OCI-LY7 (cell line): ENCODE results near the gene SERPINE2.

Experiments
- CTCF ChIP-seq: fragments of 200-600 bp; sonication (generic); conservative IDR thresholded peaks from 2 replicates; pipeline ENCODE4 v1.5.1; 2014; ENCODE audit warnings: mild to moderate bottlenecking, antibody characterized with exemption, low read length, moderate library complexity, mixed read lengths
- EZH2phosphoT487 ChIP-seq: fragments of 200-600 bp; sonication (generic); IDR thresholded peaks from 2 replicates; pipeline ENCODE4 v1.6.1; 2018; ENCODE audit warnings: low read depth, borderline replicate concordance, mild to moderate bottlenecking, mixed run types, antibody characterized with exemption, low read length, moderate library complexity, mixed read lengths

- TF ChIP-seq CTCF (no peak), EZH2phosphoT487 (no peak)
Observed at GRCh38 chr2:223935459-223936125, 103.5 kb downstream of the SERPINE2 start.
